Gastrocnemius medialis (tissue), 4 donors: ENCODE results near the gene MGAT5. TPM values are rescaled to one million over a fixed set of nuclear protein-coding genes. Genes with fewer than 3 reads are reported as not detected.

Experiments
- ATAC-seq, 2 donors: fragments of 150-250 bp; one replicate each; pipeline ENCODE4 v1.9.1; 2016
- DNase-seq, 2 donors: peaks; one replicate each; pipeline ENCODE4 v3.0.0-alpha.2; 2019
- H3K27ac ChIP-seq, 4 donors: fragments of 200-600 bp; sonication (generic); 1 replicate in 1 of 4; 2 replicates in 3 of 4; pipeline ENCODE4 v1.5.1; 2016 to 2018; ENCODE audit warnings: mild to moderate bottlenecking in 2 of 4, moderate library complexity in 1 of 4
- H3K27me3 ChIP-seq, 3 donors: fragments of 200-600 bp; sonication (generic) in 2 of 3; 1 replicate in 1 of 3; 2 replicates in 2 of 3; pipeline versions ENCODE4 v1.5.1 to v1.6.0; 2016 to 2019; ENCODE audit warnings: mild to moderate bottlenecking in 1 of 3, moderate library complexity in 1 of 3
- H3K36me3 ChIP-seq, 2 donors: fragments of 200-600 bp; sonication (generic) in 1 of 2; one replicate each; pipeline ENCODE4 v1.5.1; 2017 to 2018
- H3K4me1 ChIP-seq, 2 donors: fragments of 200-600 bp; sonication (generic) in 1 of 2; one replicate each; pipeline ENCODE4 v1.5.1; 2016 to 2017; ENCODE audit warnings: mild to moderate bottlenecking in 2 of 2
- H3K4me3 ChIP-seq, 4 donors: fragments of 200-600 bp; sonication (generic) in 3 of 4; 1 replicate in 1 of 4; 2 replicates in 3 of 4; pipeline ENCODE4 v1.5.1; 2016 to 2019; ENCODE audit warnings: mild to moderate bottlenecking in 2 of 4
- H3K9me3 ChIP-seq, 3 donors: fragments of 200-600 bp; sonication (generic) in 2 of 3; 1 replicate in 1 of 3; 2 replicates in 2 of 3; pipeline ENCODE4 v1.5.1; 2016 to 2019
- CTCF ChIP-seq, 5 experiments: fragments of 450-650 bp in 3 of 5; fragments of 200-600 bp in 2 of 5; sonication (generic) in 2 of 5; IDR thresholded peaks in 4 of 5; conservative IDR thresholded peaks in 1 of 5; 1 replicate in 4 of 5; 2 replicates in 1 of 5; pipeline ENCODE4 v1.5.1; 2016 to 2019; ENCODE audit warnings: antibody characterized with exemption in 5 of 5, mild to moderate bottlenecking in 3 of 5, moderate library complexity in 3 of 5
- POLR2A ChIP-seq, 2 donors: fragments of 450-650 bp; IDR thresholded peaks; one replicate each; pipeline ENCODE4 v1.6.1; 2017; ENCODE audit warnings: antibody characterized with exemption in 2 of 2, mild to moderate bottlenecking in 2 of 2, moderate library complexity in 2 of 2
- in situ Hi-C, 4 donors: fragments of 200-750 bp; cut with MboI; loops; one replicate each; pipeline versions ENCODE4 v1.15.0 to v1.8.0; 2017; ENCODE audit warnings: low sequenced_read_pairs in 4 of 4
- intact Hi-C: fragments of 100-400 bp; cut with DNase I; formaldehyde crosslinking; loops from one replicate; pipeline ENCODE4 v1.15.1; 2023; ENCODE audit warnings: low total_unique reads
- total RNA-seq, 4 donors: library from RNA; depleted of rRNA; stranded (reverse); fragments of >200 nt; gene quantifications; one replicate each; pipeline versions ENCODE4 v1.1.0 to v1.2.3, GENCODE V29; 2016

Gene MGAT5
- total RNA-seq, 4 donors from 2014 or later, result 3.0 to 4.9 (median 3.3) TPM

GRCh38 chr2:134369220-134369902 is 115.5 kb downstream of the MGAT5 start:
- no peak for ATAC-seq
- H3K27ac ChIP-seq, result no peak overlapping the region
- H3K27me3 ChIP-seq, result no peaks in the 10 kb centered on the region
- TF ChIP-seq POLR2A (IDR thresholded peaks at IDR 0.05) (no peak), CTCF (IDR thresholded peaks at IDR 0.05 in 4 of 5, conservative IDR thresholded peaks at IDR 0.05 in 1 of 5) (no peak)
- no peak overlapping the region for H3K4me3 ChIP-seq
- in situ Hi-C loops, result no loop called here
- DNase-seq, result no peak
- no peaks in the 10 kb centered on the region for H3K36me3 ChIP-seq
- H3K9me3 ChIP-seq, result no peaks in the 10 kb centered on the region
- intact Hi-C loops, result no loop called here
- peaks cover 25 to 31% of the 10 kb centered on the region in 2 donors for H3K4me1 ChIP-seq

GRCh38 chr2:134370655-134371445 is 117.0 kb downstream of the MGAT5 start:
- DNase-seq (no peak), ATAC-seq (no peak)
- TF ChIP-seq POLR2A (IDR thresholded peaks at IDR 0.05) (no peak), CTCF (IDR thresholded peaks at IDR 0.05 in 4 of 5, conservative IDR thresholded peaks at IDR 0.05 in 1 of 5) (no peak)
- in situ Hi-C loops (no loop called here), intact Hi-C loops (no loop called here)
- H3K9me3 ChIP-seq, result no peaks in the 10 kb centered on the region
- H3K27ac ChIP-seq, result no peak overlapping the region
- H3K36me3 ChIP-seq, result no peaks in the 10 kb centered on the region
- H3K4me1 ChIP-seq, result peaks cover 25 to 31% of the 10 kb centered on the region in 2 donors
- no peak overlapping the region for H3K4me3 ChIP-seq
- H3K27me3 ChIP-seq, result no peaks in the 10 kb centered on the region

- intact Hi-C loops, result no loop called here
- peaks cover 19 to 26% of the 10 kb centered on the region in 2 donors for H3K4me1 ChIP-seq
Observed at GRCh38 chr2:134372141-134372540, 118.3 kb downstream of the MGAT5 start.

GRCh38 chr2:134372611-134373131 is 118.8 kb downstream of the MGAT5 start:
- peaks cover 14 to 22% of the 10 kb centered on the region in 2 donors for H3K4me1 ChIP-seq
- intact Hi-C loops, result no loop called here
- no peak for DNase-seq

More at GRCh38 chr2:134372141-134372540, 118.3 kb downstream of the MGAT5 start:
- Histone ChIP-seq H3K36me3 (no peaks in the 10 kb centered on the region), H3K27me3 (no peaks in the 10 kb centered on the region), H3K4me3 (no peak overlapping the region), H3K27ac (no peak overlapping the region), H3K9me3 (no peaks in the 10 kb centered on the region)
- in situ Hi-C loops, result no loop called here
- ATAC-seq (no peak), DNase-seq (no peak)
- no peak for TF ChIP-seq POLR2A (IDR thresholded peaks at IDR 0.05)

More at GRCh38 chr2:134372611-134373131, 118.8 kb downstream of the MGAT5 start:
- no peaks in the 10 kb centered on the region for H3K27me3 ChIP-seq
- in situ Hi-C loops, result no loop called here
- ATAC-seq, result peak; percentile 65 to 71
- H3K4me3 ChIP-seq, result no peak overlapping the region
- no peaks in the 10 kb centered on the region for H3K36me3 ChIP-seq
- TF ChIP-seq CTCF (IDR thresholded peaks at IDR 0.05 in 4 of 5, conservative IDR thresholded peaks at IDR 0.05 in 1 of 5) (no peak), POLR2A (IDR thresholded peaks at IDR 0.05) (no peak)
- no peak overlapping the region for H3K27ac ChIP-seq
- no peaks in the 10 kb centered on the region for H3K9me3 ChIP-seq
